ENCODE results near the gene PNO1. TPM values are rescaled to one million over a fixed set of nuclear protein-coding genes. Genes with fewer than 3 reads are reported as not detected.

PNO1 gene
- total and polyA plus RNA-seq, 2 experiments from 2014 or later = 34.6 to 43.7 TPM

GRCh38 chr2:68141875-68142274, 15.8 kb upstream of the PNO1 start (continued):
- TF ChIP-seq ZNF462 (CRISPR knock-in tag; IDR thresholded peaks at IDR 0.05) = no peak

- H3K27me3 ChIP-seq (ENCODE audit: insufficient read depth) = no peaks in the 10 kb centered on the region
- H3K27me3 Mint-ChIP-seq (ENCODE audit: insufficient read depth, low read depth, poor library complexity) = no peaks in the 10 kb centered on the region
- no peak overlapping the region for H3K4me3 ChIP-seq
- H3K36me3 Mint-ChIP-seq (ENCODE audit: low read depth) = no peaks in the 10 kb centered on the region
- peaks cover under 1% of the 10 kb centered on the region; the same call in 1 of the 2 replicates for H3K4me1 ChIP-seq (ENCODE audit: insufficient read depth)
- H3K27ac ChIP-seq (ENCODE audit: low read depth) = no peak overlapping the region
- H3K4me3 Mint-ChIP-seq = no peak overlapping the region
- no peak overlapping the region for H3K27ac Mint-ChIP-seq
- H3K4me1 Mint-ChIP-seq = peaks cover under 1% of the 10 kb centered on the region; the same call in 2 of the 3 replicates
- H3K36me3 ChIP-seq (ENCODE audit: insufficient read depth) = 0 out of 2 replicates have a peak, but pooled peaks cover 2% of the 10 kb centered on the region
- H3K4me2 ChIP-seq = no peak overlapping the region
- ATAC-seq (no peak), DNase-seq (ENCODE audit: low spot score) (no peak)
- peaks cover 5% of the 10 kb centered on the region; the same call in 1 of the 2 replicates for H4K20me1 ChIP-seq (replicated peaks; ENCODE audit: insufficient read depth)
- peaks cover 31% of the 10 kb centered on the region for H3K79me2 ChIP-seq (replicated peaks; ENCODE audit: insufficient read depth)
- no peaks in the 10 kb centered on the region for H3K9me3 Mint-ChIP-seq
- no peaks in the 10 kb centered on the region for H3K9me2 ChIP-seq (ENCODE audit: insufficient read depth)
- TF ChIP-seq REST (IDR thresholded peaks at IDR 0.05; ENCODE audit: unreplicated experiment) (no peak), NANOG (IDR thresholded peaks at IDR 0.05; ENCODE audit: borderline replicate concordance) (no peak), EZH2phosphoT487 (IDR thresholded peaks at IDR 0.05; ENCODE audit: unreplicated experiment) (no peak), ETS1 (IDR thresholded peaks at IDR 0.05) (no peak), EZH2 (IDR thresholded peaks at IDR 0.05; ENCODE audit: low read depth, unreplicated experiment) (no peak), ZNF114 (CRISPR knock-in tag; IDR thresholded peaks at IDR 0.05) (no peak), POLR2AphosphoS5 (IDR thresholded peaks at IDR 0.05; ENCODE audit: low read depth) (no peak), CREB1 (CRISPR knock-in tag; IDR thresholded peaks at IDR 0.05; ENCODE audit: low read depth) (no peak), STAT1 (IDR thresholded peaks at IDR 0.05; ENCODE audit: unreplicated experiment) (no peak), JUNB (IDR thresholded peaks at IDR 0.05; ENCODE audit: unreplicated experiment) (no peak)
- no peak overlapping the region for H2AFZ ChIP-seq
- H3F3A ChIP-seq (replicated peaks; ENCODE audit: low read depth) = no peaks in the 10 kb centered on the region
These were observed 6.7 kb upstream of the PNO1 start for GRCh38 chr2:68151037-68151436.
